GM20431 (cell line): ENCODE results near the gene KCTD19.
"Not testable (repeated sequence)": the region's sequence is repeated elsewhere in the genome, so short reads cannot be mapped to it uniquely, and the experiment has no call there.

Experiments
- in situ Hi-C: fragments of 300-500 bp; cut with MseI, MboI; formaldehyde crosslinking; loops from one replicate; pipeline ENCODE4 v1.15.0; 2020; ENCODE audit warnings: low sequenced_read_pairs; ENCODE audit not compliant: unreplicated experiment

KCTD19 gene

GRCh38 chr16:67326472-67327309 lies at the start of gene KCTD19, which contains the start of gene LRRC36:
Gene KCTD19 (minus strand): TSS chr16:67326741. CDS start chr16:67326707, 34 bp downstream.
Gene LRRC36 (plus strand): TSS chr16:67326815. CDS start chr16:67326863, 48 bp downstream.
- in situ Hi-C loops, result no loop called here

DNA sequence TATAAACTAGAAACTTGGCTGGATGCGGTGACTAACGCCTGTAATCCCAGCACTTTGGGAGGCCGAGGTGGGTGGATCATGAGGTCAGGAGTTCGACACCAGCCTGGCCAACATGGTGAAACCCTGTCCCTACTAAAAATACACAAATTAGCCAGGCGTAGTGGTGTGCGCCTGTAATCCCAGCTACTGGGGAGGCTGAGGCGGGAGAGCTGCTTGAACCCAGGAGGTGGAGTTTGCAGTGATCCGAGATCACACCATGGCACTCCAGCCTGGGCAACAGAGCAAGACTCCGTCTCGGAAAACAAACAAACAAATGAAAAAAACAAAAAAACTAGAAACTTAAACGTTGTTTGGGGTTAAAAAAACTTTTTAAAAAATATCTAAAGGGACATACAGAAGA lies 49.5 kb upstream of the KCTD19 start:
- in situ Hi-C loops, result not testable (repeated sequence)

- in situ Hi-C loops, result no loop called here
Measured at GRCh38 chr16:67372664-67373063, 46.1 kb upstream of the KCTD19 start.

- in situ Hi-C loops, result no loop called here
Measured at GRCh38 chr16:67370661-67371060, 44.1 kb upstream of the KCTD19 start.

DNA sequence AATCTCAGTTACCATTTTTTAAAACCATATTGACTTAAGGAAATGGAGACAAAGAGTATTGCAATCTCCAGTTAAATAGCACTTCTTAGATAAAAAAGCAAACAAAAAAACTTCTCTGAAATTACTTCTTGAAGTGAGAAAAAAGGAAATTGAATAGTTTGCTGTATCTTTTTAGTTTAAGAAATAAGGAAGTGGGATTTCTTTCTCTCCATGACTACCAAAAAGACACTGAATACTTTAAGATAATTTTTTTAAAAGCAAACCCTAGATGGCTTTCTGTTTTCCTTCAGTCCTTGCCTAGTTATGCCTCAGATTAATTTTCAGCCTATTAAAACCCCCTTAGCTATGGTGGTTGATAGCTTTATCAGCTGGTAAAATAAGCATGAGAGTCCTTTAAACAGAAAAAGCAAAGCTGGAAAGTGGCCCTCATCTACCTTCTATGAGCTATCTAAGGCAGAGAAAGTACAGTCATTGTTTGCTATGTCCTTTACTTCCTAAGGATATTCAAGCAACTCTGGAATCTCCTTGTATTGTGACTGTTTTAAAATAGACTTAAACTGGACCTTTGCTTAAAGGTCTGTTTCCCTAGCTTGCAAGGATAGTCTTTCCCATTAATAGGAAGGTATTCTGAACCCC lies 38.2 kb upstream of the KCTD19 start:
- in situ Hi-C loops, result no loop called here

GRCh38 chr16:67361038-67361437 lies 34.5 kb upstream of the KCTD19 start:
- in situ Hi-C loops, result no loop called here

DNA sequence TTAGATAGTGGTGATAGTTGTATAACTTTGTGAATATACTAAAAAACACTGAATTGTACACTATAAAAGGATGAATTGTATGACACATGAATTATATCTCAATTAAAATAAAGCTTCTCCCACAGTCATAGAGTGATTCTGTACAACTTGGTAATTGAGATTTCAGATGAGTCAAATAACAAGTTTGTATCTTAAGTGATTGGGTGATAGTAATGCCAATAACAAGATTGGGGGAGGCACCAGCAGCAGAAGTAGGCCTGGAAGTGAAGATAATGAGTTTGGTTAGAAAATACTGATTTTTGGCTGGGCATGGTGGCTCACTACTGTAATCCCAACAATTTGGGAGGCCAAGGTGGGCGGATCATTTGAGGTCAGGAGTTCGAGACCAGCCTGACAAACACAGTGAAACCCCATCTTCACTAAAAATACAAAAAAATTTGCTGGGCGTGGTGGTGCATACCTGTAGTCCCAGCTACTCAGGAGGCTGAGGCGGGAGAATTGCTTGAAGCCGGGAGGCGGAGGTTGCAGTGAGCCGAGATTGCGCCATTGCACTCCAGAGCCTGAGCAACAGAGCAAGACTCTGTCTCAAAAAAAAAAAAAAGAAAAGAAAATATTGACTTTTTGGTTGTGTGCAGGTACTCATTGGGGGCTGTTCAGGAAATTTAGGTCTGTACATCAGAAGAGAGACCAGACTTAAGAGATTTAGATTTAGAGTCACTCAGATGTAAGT lies 33.2 kb upstream of the KCTD19 start:
- in situ Hi-C loops, result not testable (repeated sequence)

DNA sequence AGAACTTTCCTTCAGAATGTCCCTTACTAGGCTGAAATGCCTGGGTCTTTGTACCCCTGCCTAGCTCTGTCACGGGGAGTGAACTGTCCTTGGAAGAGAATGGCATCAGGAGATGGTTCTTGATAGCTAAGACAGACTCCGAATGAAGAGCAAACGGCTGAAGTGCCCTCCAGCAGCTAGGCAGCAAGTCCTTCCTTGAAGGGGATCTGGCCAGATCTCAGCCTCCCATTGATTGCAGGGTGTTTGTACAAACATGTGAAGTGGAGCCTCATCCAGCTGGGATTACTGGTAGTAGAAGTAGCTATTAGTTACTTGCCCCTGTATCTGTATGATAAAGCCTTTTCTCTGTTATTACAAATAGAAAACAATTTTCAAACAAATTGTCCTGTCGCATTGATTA lies 31.0 kb upstream of the KCTD19 start:
- in situ Hi-C loops, result no loop called here

DNA sequence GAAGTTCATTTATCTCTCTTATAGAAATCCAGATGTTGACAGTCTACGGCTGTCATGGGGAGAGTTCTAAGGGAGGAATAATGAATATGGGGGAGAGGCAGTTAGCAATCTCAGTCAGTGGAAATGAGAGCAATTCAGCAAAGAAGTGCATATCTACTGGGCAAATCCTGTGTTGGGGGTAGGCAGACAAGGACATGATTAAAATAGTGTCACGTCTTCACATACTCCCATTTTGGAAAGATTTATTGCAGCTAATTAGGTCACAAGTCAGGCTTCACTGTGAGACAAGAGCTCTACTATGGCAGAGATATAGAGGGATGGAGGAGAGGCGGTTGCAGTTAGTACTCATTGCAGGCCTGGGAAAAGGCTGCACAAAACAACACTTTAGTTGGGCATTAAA lies 29.9 kb upstream of the KCTD19 start:
- in situ Hi-C loops, result no loop called here

DNA sequence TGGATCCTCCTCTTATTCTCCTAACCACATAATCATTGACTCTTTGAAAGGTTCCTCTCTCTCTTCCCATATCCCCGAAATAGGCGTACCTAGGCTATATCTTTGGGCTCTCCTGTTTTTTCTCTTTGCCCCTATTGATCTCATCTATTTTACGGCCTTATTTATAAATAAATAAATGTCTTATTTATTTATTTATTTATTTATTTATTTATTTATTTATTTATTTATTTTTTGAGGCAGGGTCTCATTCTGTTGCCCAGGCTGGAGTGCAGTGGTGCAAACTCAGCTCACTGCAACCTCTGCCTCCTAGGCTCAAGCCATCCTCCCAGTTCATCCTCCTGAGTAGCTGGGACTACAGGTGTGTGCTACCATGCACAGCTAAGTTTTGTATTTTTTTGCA lies 25.9 kb upstream of the KCTD19 start:
- in situ Hi-C loops, result not testable (repeated sequence)

DNA sequence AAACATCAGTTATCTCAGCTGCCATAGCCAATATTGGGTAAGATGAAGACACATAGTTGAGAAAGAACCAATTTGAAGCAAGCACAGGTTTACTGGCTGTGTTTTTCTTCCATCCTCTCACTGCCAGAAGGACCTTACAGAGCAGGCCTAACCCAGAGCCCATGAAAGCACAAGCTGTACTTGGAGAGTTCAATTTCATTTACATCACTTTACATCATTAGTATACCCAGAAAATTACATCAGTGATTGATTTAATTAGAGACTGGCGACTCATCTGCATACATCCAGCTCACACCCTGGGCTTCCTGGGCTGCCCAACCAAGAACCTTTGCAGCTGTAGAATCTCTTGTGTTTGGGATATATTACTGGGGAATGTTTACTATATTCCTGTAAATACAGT lies 23.8 kb upstream of the KCTD19 start:
- in situ Hi-C loops, result no loop called here

GRCh38 chr16:67349172-67349571 lies 22.6 kb upstream of the KCTD19 start:
- in situ Hi-C loops, result no loop called here

DNA sequence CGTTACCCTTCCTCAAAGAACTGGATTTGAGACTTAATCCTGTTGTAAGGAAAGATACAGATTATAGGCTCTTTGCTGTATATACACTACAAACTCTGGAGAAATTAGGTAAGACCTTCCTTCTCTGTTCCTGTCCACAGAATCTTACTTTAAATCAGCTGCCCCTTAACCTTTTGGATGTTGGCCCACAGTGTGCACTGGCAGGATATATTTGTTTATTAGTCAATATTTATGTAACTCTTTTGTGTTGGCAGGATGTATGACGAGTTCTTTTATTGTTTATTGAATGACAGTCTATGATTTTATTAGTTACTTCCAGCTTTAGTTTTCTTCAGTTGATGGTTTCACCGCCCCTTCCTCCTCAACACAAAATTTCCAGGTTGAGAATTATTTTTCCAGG lies 19.8 kb upstream of the KCTD19 start:
- in situ Hi-C loops, result no loop called here

GRCh38 chr16:67345401-67345800 lies 18.9 kb upstream of the KCTD19 start:
- in situ Hi-C loops, result no loop called here

- in situ Hi-C loops, result no loop called here
Measured at GRCh38 chr16:67342616-67343015, 16.1 kb upstream of the KCTD19 start.

DNA sequence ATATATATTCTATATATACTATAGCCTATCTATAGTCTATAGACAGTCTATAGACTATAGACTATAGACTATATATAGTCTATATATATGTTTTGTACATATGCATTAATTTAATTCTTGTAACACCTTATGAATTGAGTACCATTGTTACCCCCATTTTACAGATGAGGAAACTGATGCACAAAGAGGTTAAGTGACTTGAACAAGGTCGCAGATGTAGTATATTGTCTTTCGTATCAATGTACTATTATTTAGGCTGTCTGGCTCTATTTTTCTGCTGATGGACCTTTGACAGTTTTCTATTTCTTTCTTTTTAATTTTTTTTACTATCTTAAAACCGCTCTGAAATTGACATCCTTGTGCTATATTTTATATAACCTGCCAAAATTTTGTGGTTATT lies 14.7 kb upstream of the KCTD19 start:
- in situ Hi-C loops, result no loop called here

DNA sequence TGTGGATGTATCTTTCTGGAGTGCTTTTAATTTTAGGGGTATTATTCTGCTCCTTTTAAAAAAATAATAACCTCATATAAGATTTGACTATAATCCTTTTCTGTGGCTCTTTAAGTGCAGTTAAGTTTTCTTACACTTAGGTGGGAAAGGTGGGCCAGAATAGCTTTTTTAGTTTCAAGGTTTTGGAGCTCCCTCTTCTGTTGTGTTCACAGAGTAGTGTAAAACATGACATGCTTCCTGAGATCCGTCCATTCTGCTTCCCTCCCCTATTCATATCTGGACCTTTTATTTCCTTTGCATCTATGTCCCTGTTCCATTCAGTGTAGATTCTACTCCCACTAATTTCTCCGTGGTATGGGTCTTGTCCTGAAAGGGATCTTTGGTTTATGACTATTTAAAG lies 12.9 kb upstream of the KCTD19 start:
- in situ Hi-C loops, result no loop called here

GRCh38 chr16:67336648-67337047 lies 10.1 kb upstream of the KCTD19 start:
- in situ Hi-C loops, result no loop called here

- in situ Hi-C loops, result no loop called here
Measured at GRCh38 chr16:67336116-67336515, 9.6 kb upstream of the KCTD19 start.

DNA sequence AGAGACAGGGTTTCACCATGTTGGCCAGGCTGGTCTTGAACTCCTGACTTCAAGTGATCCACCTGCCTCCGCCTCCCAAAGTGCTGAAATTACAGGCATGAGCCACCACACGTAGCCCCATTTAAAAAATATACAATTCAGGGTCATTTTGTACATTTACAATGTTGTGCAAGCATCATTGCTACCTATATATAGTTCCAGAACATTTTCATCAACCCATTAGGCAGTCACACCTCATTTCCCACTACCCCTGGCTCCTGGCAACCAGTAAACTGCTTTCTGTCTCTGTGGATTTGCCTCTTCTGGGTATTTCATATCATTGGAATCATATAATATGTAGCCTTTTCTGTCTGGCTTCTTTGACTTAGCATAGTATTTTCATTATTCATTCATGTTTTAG lies 6.8 kb upstream of the KCTD19 start:
- in situ Hi-C loops, result no loop called here

DNA sequence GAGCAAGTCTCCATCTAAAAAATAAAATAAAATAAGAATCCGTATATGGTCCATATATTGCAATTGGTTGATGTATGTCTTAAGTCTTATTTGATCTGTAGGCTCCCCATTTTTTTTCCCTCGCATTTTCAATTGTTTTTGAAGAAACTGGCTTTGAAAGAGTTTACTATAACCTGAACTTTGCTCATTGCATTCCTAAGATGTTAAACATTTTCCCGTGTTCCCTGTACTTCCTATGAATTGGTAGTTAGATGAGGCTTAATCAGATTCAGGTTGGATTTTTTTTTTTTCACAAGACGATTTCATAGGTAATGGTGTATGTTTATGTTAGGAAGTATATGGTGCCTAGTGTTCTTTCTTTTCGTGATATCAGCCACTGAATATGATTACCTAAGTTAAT lies 3.4 kb upstream of the KCTD19 start:
- in situ Hi-C loops, result no loop called here
